ENCODE results near the gene BCL6B.
"Not testable (repeated sequence)": the region's sequence is repeated elsewhere in the genome, so short reads cannot be mapped to it uniquely, and the experiment has no call there.

The BCL6B gene

GRCh38 chr17:7047566-7047965 lies 24.7 kb downstream of the BCL6B start:
- H3K36me3 ChIP-seq (ENCODE audit: insufficient read depth, low read length) = no peaks in the 10 kb centered on the region
- no peak overlapping the region for H3K9ac ChIP-seq (ENCODE audit: low read depth, low read length, poor library complexity, severe bottlenecking)
- no peaks in the 10 kb centered on the region for H3F3A ChIP-seq (ENCODE audit: low read depth)
- H3K9me3 ChIP-seq (ENCODE audit: insufficient read depth, low read depth, low read length) = no peaks in the 10 kb centered on the region
- H3K4me1 ChIP-seq (ENCODE audit: insufficient read depth, low read length, poor library complexity, severe bottlenecking) = peaks cover 11% of the 10 kb centered on the region
- no peaks in the 10 kb centered on the region for H3K27me3 ChIP-seq (ENCODE audit: insufficient read depth, low read length, poor library complexity, severe bottlenecking)
- TF ChIP-seq EZH2phosphoT487 (IDR thresholded peaks at IDR 0.05; ENCODE audit: borderline replicate concordance) (no peak), CTCF (conservative IDR thresholded peaks at IDR 0.05; ENCODE audit: low read length) (no peak)
- no peak overlapping the region for H3K4me3 ChIP-seq (ENCODE audit: low read length, poor library complexity, severe bottlenecking)
- no peak overlapping the region for H3K4me2 ChIP-seq (ENCODE audit: low read depth, low read length, poor library complexity, severe bottlenecking)
- H3K79me2 ChIP-seq (ENCODE audit: insufficient read depth, low read length) = no peaks in the 10 kb centered on the region
- no peaks in the 10 kb centered on the region for H4K20me1 ChIP-seq (ENCODE audit: insufficient read depth, low read length, poor library complexity, severe bottlenecking)
- no peaks in the 10 kb centered on the region for H3K9me2 ChIP-seq (replicated peaks; ENCODE audit: low read depth, low read length)
- no peak overlapping the region for H2AFZ ChIP-seq (ENCODE audit: low read length)

GRCh38 chr17:7048968-7049367 lies 26.1 kb downstream of the BCL6B start:
- TF ChIP-seq EZH2phosphoT487 (IDR thresholded peaks at IDR 0.05; ENCODE audit: borderline replicate concordance) (no peak), CTCF (conservative IDR thresholded peaks at IDR 0.05; ENCODE audit: low read length) (no peak)
- Histone ChIP-seq H3K9me2 (replicated peaks; ENCODE audit: low read depth, low read length) (no peaks in the 10 kb centered on the region), H3F3A (ENCODE audit: low read depth) (no peaks in the 10 kb centered on the region), H3K9ac (ENCODE audit: low read depth, low read length, poor library complexity, severe bottlenecking) (no peak overlapping the region), H2AFZ (ENCODE audit: low read length) (no peak overlapping the region), H3K4me3 (ENCODE audit: low read length, poor library complexity, severe bottlenecking) (no peak overlapping the region), H4K20me1 (ENCODE audit: insufficient read depth, low read length, poor library complexity, severe bottlenecking) (no peaks in the 10 kb centered on the region), H3K9me3 (ENCODE audit: insufficient read depth, low read depth, low read length) (no peaks in the 10 kb centered on the region), H3K36me3 (ENCODE audit: insufficient read depth, low read length) (no peaks in the 10 kb centered on the region), H3K4me1 (ENCODE audit: insufficient read depth, low read length, poor library complexity, severe bottlenecking) (peaks cover 11% of the 10 kb centered on the region), H3K79me2 (ENCODE audit: insufficient read depth, low read length) (no peaks in the 10 kb centered on the region), H3K27me3 (ENCODE audit: insufficient read depth, low read length, poor library complexity, severe bottlenecking) (no peaks in the 10 kb centered on the region), H3K4me2 (ENCODE audit: low read depth, low read length, poor library complexity, severe bottlenecking) (no peak overlapping the region)

GRCh38 chr17:7050583-7050982 lies 27.7 kb downstream of the BCL6B start:
- H4K20me1 ChIP-seq (ENCODE audit: insufficient read depth, low read length, poor library complexity, severe bottlenecking); H3F3A ChIP-seq (ENCODE audit: low read depth); H2AFZ ChIP-seq (ENCODE audit: low read length); H3K4me2 ChIP-seq (ENCODE audit: low read depth, low read length, poor library complexity, severe bottlenecking); H3K4me3 ChIP-seq (ENCODE audit: low read length, poor library complexity, severe bottlenecking); H3K9me2 ChIP-seq (replicated peaks; ENCODE audit: low read depth, low read length); H3K79me2 ChIP-seq (ENCODE audit: insufficient read depth, low read length); H3K36me3 ChIP-seq (ENCODE audit: insufficient read depth, low read length); H3K27me3 ChIP-seq (ENCODE audit: insufficient read depth, low read length, poor library complexity, severe bottlenecking); H3K9me3 ChIP-seq (ENCODE audit: insufficient read depth, low read depth, low read length); H3K9ac ChIP-seq (ENCODE audit: low read depth, low read length, poor library complexity, severe bottlenecking): not testable (repeated sequence)
- peaks cover 11% of the 10 kb centered on the region for H3K4me1 ChIP-seq (ENCODE audit: insufficient read depth, low read length, poor library complexity, severe bottlenecking)

- Histone ChIP-seq H3K27me3 (ENCODE audit: insufficient read depth, low read length, poor library complexity, severe bottlenecking) (no peaks in the 10 kb centered on the region), H3K9me3 (ENCODE audit: insufficient read depth, low read depth, low read length) (no peaks in the 10 kb centered on the region), H3F3A (ENCODE audit: low read depth) (no peaks in the 10 kb centered on the region), H3K79me2 (ENCODE audit: insufficient read depth, low read length) (no peaks in the 10 kb centered on the region), H3K4me2 (ENCODE audit: low read depth, low read length, poor library complexity, severe bottlenecking) (no peak overlapping the region), H3K9me2 (replicated peaks; ENCODE audit: low read depth, low read length) (no peaks in the 10 kb centered on the region), H3K4me3 (ENCODE audit: low read length, poor library complexity, severe bottlenecking) (no peak overlapping the region), H3K36me3 (ENCODE audit: insufficient read depth, low read length) (no peaks in the 10 kb centered on the region), H2AFZ (ENCODE audit: low read length) (0 out of 2 replicates have a peak overlapping the region, but pooled peaks have one; percentile 23), H4K20me1 (ENCODE audit: insufficient read depth, low read length, poor library complexity, severe bottlenecking) (no peaks in the 10 kb centered on the region), H3K9ac (ENCODE audit: low read depth, low read length, poor library complexity, severe bottlenecking) (no peak overlapping the region), H3K4me1 (ENCODE audit: insufficient read depth, low read length, poor library complexity, severe bottlenecking) (no peaks in the 10 kb centered on the region)
- no peak for TF ChIP-seq CTCF (conservative IDR thresholded peaks at IDR 0.05; ENCODE audit: low read length)
- no peak for TF ChIP-seq EZH2phosphoT487 (IDR thresholded peaks at IDR 0.05; ENCODE audit: borderline replicate concordance)
Observed at GRCh38 chr17:7056386-7056785, 33.5 kb downstream of the BCL6B start.
